GM18867 (cell line): ENCODE measurements around the gene LRBA.
"Not testable (repeated sequence)": the region's sequence is repeated elsewhere in the genome, so short reads cannot be mapped to it uniquely, and the experiment has no call there.

Experiments
- ATAC-seq: cut with Tn5 transposase; IDR thresholded peaks from one replicate; pipeline ENCODE4 v1.9.1; 2021; ENCODE audit warnings: mild to moderate bottlenecking, moderate library complexity; ENCODE audit not compliant: unreplicated experiment

The LRBA gene

GRCh38 chr4:150978738-150979575 is 36.1 kb downstream of the LRBA start:
- no peak for ATAC-seq

DNA sequence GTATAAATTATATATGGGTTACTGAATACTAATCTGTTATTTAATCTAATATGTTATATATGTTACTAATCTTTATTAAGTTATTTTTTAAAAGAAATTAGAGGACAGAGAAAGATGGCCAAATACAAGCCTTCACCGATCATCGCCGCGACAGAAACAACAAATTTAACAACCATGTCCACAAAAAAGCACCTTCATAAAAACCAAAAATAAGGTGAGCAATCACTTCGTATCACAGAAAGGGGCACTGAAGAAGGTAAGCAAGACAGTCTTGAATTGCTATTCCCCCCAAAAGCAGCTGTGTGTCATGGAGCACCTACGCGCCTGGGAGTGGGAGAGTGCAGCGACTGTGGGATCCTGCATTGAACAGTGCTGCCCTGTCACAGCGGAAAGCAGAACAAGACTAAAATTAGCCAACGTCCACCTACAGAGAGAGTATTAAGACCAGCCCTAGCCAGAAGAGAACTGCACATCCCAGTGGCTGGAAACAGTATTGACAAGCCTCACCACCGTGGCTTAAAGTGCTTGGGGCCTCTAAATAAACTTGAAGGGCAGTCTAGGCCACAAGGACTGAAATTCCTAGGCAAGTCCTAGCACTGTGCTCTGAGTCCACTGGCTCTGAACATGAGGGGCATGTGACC is 38.5 kb downstream of the LRBA start:
- ATAC-seq: no peak

DNA sequence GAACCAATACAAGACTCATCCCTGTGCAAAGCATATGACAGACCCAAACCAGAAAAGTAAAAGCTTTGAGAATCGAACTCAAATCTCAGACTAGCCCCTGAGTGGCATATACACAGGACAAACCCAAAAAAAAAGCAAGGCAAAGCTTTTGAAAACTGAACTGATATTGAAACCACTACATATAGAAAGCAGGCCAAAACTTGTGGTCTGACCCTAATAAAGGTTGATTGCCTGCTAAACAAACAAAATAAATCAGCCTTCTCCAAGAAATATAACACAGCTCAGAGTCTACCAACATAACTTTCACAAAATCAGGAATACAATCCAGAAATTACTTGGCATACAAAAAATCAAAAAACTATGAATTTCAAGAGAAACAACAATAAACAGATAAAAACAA is 40.3 kb downstream of the LRBA start:
- ATAC-seq: peak; percentile 73

- ATAC-seq: peak; percentile 2
Measured at GRCh38 chr4:150974252-150974640, 40.8 kb downstream of the LRBA start.

DNA sequence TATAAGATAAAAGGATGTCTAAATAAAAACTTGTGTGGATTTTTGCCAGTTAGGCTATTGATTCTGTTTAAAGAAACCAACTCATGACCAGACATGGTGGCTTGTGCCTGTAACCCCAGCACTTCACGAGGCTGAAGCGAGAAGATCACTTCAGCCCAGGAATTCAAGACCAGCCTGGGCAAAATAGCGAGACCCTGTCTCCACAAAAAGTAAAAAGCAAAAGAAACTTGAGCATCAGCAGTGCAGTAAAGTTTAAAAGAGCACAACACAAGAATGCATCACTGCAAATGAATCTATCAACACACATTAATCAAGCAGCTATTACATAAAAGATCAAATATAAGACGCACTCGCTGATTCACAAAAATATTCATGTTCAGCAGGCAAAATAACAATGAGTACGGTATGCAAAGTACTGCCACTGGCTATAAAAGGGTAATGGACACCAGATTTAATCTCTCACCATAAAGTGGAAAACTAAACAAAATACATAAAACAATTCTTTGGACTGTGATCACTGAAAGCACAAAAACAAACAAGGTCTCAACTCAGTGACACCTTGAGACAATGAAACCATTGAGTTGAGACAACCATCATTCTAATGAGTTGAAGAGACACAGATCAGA is 41.3 kb downstream of the LRBA start:
- no peak for ATAC-seq

GRCh38 chr4:150972592-150972991 is 42.5 kb downstream of the LRBA start:
- no peak for ATAC-seq

DNA sequence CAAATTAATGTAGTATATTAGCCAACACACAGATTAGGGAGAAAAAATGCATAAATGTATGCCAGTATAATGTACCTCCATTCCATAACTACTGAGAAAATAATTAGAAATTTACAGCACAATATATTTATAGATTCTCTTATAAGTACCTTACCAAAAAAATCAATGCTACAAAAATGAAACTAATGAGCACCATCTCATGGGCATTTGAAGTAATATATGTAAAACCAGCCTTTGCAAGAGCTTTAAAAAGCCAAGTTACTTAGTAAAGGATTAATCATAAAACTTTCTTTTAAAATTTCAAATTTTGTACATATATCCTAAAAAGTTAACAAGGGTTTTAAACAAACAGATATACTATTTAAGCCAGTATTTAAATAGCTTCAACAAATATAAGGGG is 43.2 kb downstream of the LRBA start:
- no peak for ATAC-seq

DNA sequence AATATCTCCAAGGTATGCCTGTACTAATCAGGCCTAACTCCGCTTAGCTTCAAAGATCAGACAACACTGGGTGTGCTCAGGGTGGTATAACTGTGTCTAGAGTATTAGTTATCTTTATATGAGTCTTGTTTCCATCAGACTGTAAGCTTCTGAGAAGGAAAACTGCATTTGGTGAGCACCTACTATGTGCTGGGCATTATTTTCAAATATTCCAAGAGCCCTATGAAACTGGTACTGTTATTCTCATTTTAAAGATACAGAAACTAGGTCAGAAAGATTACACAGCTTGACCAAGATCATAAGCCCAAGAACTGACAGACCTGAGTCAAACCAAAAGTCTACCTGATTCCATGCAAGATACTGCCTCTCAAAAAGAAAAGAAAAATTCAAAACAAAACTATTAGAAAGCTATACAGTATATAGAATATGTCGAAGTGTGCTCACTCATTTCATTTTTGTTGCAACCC is 44.4 kb downstream of the LRBA start:
- peak; percentile 67 for ATAC-seq

DNA sequence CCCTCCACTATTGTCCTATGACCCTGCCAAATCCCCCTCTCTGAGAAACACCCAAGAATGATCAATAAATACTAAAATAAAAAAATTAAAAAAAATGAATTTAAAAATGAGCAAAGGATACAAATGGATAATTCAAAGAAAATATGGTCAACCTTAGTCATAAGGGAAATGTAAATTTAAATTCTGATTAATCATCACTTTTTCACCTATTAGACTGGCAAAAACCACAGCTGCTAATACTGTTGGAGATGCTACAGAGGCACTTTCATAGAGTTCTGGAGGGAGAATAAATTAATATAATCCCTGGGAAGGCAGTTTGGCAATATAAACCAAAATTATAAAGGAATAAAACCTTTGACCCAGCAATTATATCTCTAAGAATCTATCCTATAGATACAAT is 50.3 kb downstream of the LRBA start:
- ATAC-seq: no peak

DNA sequence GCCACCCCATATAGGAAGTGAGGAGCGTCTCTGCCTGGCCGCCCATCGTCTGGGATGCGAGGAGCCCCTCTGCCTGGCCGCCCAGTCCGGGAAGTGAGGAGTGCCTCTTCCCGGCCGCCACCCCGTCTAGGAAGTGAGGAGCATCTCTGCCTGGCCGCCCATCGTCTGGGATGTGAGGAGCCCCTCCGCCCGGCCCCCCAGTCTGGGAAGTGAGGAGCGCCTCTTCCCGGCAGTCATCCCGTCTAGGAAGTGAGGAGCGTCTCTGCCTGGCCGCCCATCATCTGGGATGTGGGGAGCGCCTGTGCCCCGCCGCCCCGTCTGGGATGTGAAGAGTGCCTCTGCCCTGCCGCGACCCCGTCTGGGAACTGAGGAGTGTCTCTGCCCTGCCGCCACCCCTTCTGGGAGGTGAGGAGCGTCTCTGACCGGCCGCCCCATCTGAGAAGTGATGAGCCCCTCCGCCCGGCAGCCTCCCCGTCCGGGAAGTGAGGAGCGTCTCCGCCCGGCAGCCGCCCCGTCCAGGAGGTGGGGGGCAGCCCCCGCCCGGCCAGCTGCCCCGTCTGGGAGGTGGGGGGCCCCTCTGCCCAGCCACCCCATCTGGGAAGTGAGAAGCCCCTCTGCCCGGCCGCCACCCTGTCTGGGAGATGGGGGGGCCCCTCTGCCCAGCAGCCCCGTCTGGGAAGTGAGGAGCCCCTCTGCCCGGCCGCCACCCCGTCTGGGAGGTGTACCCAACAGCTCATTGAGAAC is 51.3 kb downstream of the LRBA start:
- ATAC-seq: not testable (repeated sequence)

- ATAC-seq: peak; percentile 44
Measured at GRCh38 chr4:150962245-150962644, 52.8 kb downstream of the LRBA start.

DNA sequence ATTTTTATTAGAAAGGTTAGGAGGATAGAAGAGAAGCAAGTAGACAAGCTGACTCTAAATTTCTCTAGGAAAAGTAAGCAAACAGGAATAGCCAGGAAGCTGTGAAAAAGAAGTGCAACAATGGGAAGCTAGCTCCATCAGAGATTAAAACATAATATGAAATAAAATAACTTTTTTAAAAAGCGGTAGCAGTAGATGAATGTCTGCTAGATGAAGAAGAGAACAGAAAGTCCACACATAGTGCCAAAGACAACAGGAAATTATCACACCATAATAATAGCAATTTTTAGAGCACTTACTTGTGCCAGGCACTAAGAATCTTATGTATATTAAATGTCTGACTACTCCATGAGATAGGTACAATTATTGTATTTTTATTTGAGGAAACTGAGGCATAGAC is 53.5 kb downstream of the LRBA start:
- no peak for ATAC-seq

GRCh38 chr4:150960818-150961217 is 54.3 kb downstream of the LRBA start:
- ATAC-seq: peak; percentile 57

- no peak for ATAC-seq
Measured at GRCh38 chr4:150960079-150960478, 55.0 kb downstream of the LRBA start.

- ATAC-seq: not testable (repeated sequence)
Measured at GRCh38 chr4:150957981-150958380, 57.1 kb downstream of the LRBA start.

- not testable (repeated sequence) for ATAC-seq
Measured at GRCh38 chr4:150957095-150957494, 58.0 kb downstream of the LRBA start.

GRCh38 chr4:150953916-150954315 is 61.2 kb downstream of the LRBA start:
- ATAC-seq: not testable (repeated sequence)

- ATAC-seq: no peak
Measured at GRCh38 chr4:150952167-150952845, 62.8 kb downstream of the LRBA start.

DNA sequence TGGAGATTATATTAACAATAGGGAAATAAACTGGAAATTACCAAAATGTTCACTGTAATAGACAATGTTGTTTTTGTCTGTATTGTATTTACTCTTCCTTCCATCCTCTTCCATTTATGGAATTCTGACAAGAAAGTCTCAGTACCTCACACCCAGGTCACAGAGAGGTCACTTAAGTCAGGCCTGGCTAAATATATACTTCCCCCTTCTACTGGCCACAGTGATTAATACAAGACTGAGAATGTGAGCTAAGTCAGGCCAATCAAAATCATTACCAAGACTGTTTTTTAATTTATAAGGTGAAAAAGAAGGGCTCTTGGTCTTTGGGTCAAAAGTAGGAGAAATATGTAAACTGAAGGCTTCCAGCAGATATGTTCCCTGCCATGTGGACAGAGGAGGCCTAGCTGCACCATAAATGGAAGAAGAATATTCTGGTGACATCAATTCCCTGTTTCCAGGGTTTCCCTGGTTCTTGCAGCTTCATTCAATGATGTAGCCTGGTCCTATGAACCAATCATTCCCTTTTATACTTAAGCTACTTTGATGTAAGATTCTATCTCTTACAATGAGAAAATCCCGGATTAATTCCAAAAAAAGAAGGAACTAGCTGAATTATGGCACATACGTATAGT is 64.3 kb downstream of the LRBA start:
- ATAC-seq: peak; percentile 83

DNA sequence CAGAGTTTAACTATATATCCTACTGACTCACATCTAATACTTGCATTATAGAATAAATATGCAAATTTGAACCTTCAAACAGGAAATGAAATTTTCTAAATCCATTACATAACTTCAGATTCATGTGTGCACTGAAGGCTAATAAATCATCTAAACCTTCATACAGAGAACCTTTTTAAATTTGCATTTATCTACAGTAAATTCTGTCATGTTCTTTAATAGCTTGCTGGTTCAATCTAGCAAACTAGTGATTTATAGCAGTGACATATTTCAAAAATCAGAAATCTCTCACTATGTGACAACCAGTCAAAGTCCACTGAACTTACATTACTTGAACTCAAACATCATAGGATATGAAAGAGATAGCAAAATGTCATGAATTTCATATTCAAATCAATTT is 65.1 kb downstream of the LRBA start:
- no peak for ATAC-seq
